PC-9 (cell line): ENCODE results near the gene NOX5.

Source experiments
- CTCF ChIP-seq: fragments of 200-600 bp; sonication (generic); conservative IDR thresholded peaks from 2 replicates; pipeline ENCODE4 v1.6.1; 2017; ENCODE audit warnings: mixed run types, antibody characterized with exemption, mild to moderate bottlenecking, moderate library complexity
- EZH2 ChIP-seq: fragments of 200-600 bp; sonication (generic); IDR thresholded peaks from 2 replicates; pipeline ENCODE4 v1.8.0; 2017; ENCODE audit warnings: antibody characterized with exemption, low read depth

- TF ChIP-seq CTCF (no peak), EZH2 (no peak)
Measured at GRCh38 chr15:69015591-69015990, 1.1 kb downstream of the NOX5 start.
